Activated naive CD8-positive, alpha-beta T cell treated with anti-CD3 and anti-CD28 coated beads, Interleukin-2, amount 50 U/mL, for 24 hours (primary cell): ENCODE measurements around the gene CHST1.

Experiments
- ATAC-seq: fragments of 150-1000 bp; cut with Tn5 transposase; one replicate; pipeline ENCODE4 v1.10.0; 2021
- DNase-seq: peaks from one replicate; pipeline ENCODE4 v3.0.0; 2021
- H3K27ac Mint-ChIP-seq: one replicate; pipeline ENCODE4 v1.8.0; 2021; ENCODE audit warnings: mild to moderate bottlenecking, mixed read lengths
- H3K27me3 Mint-ChIP-seq: one replicate; pipeline ENCODE4 v1.8.0; 2021; ENCODE audit warnings: mixed read lengths
- H3K36me3 Mint-ChIP-seq: one replicate; pipeline ENCODE4 v1.8.0; 2021; ENCODE audit warnings: low read depth, mixed read lengths
- H3K4me1 Mint-ChIP-seq: one replicate; pipeline ENCODE4 v1.8.0; 2021; ENCODE audit warnings: mixed read lengths
- H3K4me3 Mint-ChIP-seq: one replicate; pipeline ENCODE4 v1.8.0; 2021; ENCODE audit warnings: mild to moderate bottlenecking, moderate library complexity, mixed read lengths
- H3K9me3 Mint-ChIP-seq: one replicate; pipeline ENCODE4 v1.8.0; 2021; ENCODE audit warnings: mixed read lengths

The CHST1 gene

DNA sequence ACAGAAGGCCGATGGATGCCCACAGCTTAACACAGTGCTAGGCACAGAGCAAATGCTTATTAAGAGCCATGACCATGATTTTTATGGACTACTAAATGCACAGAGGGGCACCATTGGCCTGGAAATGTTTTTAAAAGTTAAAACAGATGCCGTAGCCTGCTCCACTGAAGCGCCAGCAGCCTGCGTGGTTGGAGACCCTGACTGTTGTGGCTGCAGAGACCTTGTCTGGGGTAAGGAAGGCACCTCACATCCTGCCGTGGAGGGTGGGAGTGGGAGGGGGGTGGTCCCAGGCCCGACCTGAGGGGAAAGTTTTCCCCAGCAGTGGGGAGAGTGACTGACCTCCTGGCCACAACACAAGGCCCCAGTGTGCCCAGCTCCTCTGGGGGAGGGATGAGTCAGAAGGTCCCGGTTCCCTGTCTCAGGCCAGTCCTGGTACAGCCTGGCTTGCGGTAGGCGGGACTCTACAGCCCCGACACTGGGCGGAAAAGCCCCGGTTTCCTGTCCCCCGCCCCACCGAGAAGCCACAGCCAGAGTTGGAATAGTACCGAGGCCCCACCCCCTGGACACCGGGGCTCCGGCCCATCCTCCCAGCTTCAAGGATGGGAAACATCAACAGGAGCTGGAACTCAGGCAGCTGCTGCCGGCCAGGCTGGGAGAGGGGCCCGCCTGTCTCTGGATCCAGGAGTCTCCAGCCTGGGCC, 7.0 kb downstream of the CHST1 start:
- Mint-ChIP-seq H3K4me1 (peaks cover 33% of the 10 kb centered on the region), H3K9me3 (no peaks in the 10 kb centered on the region), H3K27me3 (peaks cover 54% of the 10 kb centered on the region), H3K27ac (no peak overlapping the region), H3K36me3 (no peaks in the 10 kb centered on the region), H3K4me3 (no peak overlapping the region)
- ATAC-seq (peak; percentile 76), DNase-seq (peak; percentile 61)

DNA sequence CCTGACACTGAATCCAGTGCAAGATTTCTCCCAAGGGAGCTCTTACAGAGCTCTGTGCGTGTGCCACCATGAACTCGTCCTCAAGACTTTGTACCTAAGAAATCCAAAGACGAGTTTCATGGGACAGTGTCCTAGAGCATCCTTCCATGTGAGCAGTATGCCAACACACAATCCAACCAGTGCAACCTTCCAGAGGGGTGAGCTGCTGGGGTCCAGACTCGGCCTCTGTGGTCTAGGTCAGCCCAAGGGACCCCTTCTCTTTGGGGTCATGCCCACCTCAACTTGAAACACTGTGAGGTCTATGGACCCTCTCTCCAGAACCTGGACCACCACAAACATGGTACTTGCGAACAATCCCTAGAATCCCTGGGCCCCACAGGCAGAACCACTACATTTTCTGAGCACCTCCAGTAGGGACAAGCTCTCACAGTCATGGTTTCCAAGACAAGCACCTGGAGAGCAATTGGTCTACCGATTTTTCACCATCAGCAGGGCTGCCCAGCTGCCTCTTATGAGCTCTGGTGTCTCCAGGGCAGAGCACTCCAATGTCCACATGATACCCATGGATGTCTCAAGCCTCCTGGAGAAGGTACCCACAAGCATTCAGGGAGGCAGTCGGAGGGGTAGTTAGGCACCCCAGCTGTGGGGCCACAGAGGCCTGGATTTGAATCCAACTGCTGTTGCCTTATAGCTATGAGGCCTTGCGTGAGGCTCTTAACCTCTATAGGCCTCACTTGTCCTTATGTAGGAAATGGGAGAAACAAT, 7.7 kb downstream of the CHST1 start:
- no peak for ATAC-seq
- no peak overlapping the region for H3K27ac Mint-ChIP-seq
- peaks cover 46% of the 10 kb centered on the region for H3K27me3 Mint-ChIP-seq
- H3K4me3 Mint-ChIP-seq = no peak overlapping the region
- no peak for DNase-seq
- H3K4me1 Mint-ChIP-seq = peaks cover 26% of the 10 kb centered on the region
- H3K36me3 Mint-ChIP-seq = no peaks in the 10 kb centered on the region
- no peaks in the 10 kb centered on the region for H3K9me3 Mint-ChIP-seq

DNA sequence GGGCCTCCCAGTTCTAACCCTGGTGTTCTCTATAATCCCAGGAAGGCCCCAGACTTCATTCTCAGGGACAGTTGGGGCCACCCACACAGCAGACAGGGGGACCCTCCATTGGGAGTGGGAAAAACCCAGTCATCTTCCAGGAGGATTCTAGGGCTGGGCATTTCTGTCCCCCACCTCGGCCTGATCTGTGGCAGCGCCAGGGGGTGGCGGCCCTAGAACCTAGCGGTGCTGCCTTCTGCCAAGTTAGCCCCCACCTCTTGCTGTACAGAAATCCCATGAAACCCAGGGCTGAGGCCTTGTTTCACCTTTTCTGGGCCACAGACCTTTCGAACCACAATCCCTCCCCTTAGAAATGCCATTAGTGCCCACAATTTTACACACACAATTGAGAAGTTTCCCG, 9.6 kb downstream of the CHST1 start:
- Mint-ChIP-seq H3K9me3 (no peaks in the 10 kb centered on the region), H3K4me3 (no peak overlapping the region), H3K4me1 (peaks cover 23% of the 10 kb centered on the region), H3K27ac (no peak overlapping the region), H3K27me3 (peaks cover 32% of the 10 kb centered on the region), H3K36me3 (no peaks in the 10 kb centered on the region)
- DNase-seq (no peak), ATAC-seq (no peak)

DNA sequence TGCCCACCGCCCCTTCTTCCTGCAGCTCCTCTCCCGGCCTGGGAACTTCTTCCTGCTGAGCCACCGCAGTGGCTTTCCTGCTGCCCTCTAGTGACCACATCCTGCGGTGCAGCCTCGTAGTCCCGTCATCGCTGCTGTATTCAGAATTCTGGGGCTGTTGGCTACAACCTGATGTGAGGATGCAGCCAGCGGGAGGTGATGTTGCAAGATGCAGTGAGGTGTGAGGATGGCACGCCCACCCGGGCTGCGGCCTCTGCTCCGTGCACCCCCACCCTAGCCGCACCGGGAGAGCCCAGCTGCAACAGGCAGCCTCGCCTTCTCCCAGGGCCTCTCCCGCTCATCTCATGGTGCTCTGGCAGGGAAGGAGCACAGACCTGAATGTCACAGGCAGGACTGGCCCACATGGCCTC, 10.1 kb downstream of the CHST1 start:
- Mint-ChIP-seq H3K27me3 (peaks cover 30% of the 10 kb centered on the region), H3K4me1 (peaks cover 23% of the 10 kb centered on the region), H3K27ac (no peak overlapping the region), H3K9me3 (no peaks in the 10 kb centered on the region), H3K4me3 (no peak overlapping the region), H3K36me3 (no peaks in the 10 kb centered on the region)
- DNase-seq = peak; percentile 80
- ATAC-seq = peak; percentile 37

DNA sequence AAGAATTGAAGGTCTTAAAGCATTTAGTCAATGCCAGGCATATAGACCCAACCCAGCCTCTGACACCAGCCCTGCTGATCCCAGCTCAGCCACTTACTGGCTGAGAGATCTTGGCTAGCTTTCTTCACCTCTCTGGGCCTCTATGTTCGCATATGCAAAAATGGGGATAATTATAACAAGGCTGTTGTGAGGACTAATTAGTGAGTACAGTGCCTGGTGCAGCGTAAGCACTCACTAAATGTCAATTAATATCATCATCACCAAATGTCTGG, 10.5 kb downstream of the CHST1 start:
- no peak for DNase-seq
- Mint-ChIP-seq H3K4me3 (no peak overlapping the region), H3K9me3 (no peaks in the 10 kb centered on the region), H3K36me3 (no peaks in the 10 kb centered on the region), H3K4me1 (peaks cover 23% of the 10 kb centered on the region), H3K27me3 (peaks cover 26% of the 10 kb centered on the region), H3K27ac (no peak overlapping the region)
- ATAC-seq = no peak

DNA sequence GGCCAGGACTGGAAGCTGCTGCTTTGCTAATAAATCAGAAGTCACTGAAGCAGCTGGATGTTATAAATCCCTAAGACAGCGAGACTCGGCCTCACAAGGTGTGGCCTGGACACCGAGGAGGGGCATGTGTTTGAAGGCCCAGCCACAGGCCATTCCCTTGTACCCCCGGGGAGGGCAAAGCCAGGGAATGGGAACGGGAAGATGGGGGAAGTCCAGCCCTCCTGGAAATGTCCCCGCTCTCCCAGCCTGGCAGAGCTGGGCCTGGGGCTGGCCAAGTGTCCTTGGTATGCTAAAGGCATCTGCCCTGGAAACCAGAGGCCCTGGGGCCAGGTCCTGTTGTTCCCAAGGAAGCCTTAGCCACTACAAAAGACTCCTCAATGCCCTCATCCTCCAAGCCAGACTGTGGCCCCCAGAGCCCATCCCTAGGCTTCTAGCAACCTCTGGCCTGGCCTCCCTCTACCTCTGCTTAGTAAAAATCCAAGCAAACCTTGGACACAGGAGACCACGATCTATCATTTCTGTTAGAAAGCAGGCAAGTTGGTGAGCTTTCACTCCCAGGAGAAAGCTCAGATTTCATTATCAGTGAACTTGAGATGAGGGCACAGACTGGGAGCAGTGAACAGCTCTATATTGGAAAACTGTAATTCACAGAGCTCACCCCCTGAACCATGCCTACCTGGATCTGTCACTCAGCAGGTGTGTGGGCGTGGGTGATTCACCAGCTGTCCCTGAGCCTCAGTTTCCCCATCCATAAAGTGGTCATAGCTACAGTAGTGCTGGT, 11.0 kb downstream of the CHST1 start:
- no peaks in the 10 kb centered on the region for H3K36me3 Mint-ChIP-seq
- H3K27me3 Mint-ChIP-seq = peaks cover 24% of the 10 kb centered on the region
- no peaks in the 10 kb centered on the region for H3K9me3 Mint-ChIP-seq
- DNase-seq (no peak), ATAC-seq (no peak)
- H3K27ac Mint-ChIP-seq = no peak overlapping the region
- peaks cover 23% of the 10 kb centered on the region for H3K4me1 Mint-ChIP-seq
- H3K4me3 Mint-ChIP-seq = no peak overlapping the region

DNA sequence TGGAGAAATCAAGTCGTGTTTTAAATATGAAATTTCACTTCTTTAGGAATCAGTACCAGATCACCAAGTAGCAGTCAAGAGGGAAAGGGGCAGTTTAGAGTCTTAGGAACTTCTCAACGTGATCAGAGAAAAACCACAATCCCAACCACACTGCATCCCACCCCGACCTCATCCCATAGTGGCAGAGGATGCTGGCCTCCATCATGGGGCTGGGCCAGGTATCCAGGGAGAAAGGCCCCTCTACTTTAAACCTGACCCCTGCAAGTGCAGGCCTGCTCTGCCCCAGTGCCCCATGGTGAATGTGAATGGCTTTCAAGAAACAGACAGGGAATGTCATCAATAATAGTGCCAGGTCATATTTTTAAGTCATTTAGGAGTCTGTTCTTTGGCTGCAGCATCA, 12.1 kb downstream of the CHST1 start:
- Mint-ChIP-seq H3K4me3 (no peak overlapping the region), H3K4me1 (peaks cover 22% of the 10 kb centered on the region), H3K9me3 (no peaks in the 10 kb centered on the region), H3K36me3 (no peaks in the 10 kb centered on the region), H3K27ac (no peak overlapping the region), H3K27me3 (peaks cover 17% of the 10 kb centered on the region)
- no peak for DNase-seq
- ATAC-seq = no peak

DNA sequence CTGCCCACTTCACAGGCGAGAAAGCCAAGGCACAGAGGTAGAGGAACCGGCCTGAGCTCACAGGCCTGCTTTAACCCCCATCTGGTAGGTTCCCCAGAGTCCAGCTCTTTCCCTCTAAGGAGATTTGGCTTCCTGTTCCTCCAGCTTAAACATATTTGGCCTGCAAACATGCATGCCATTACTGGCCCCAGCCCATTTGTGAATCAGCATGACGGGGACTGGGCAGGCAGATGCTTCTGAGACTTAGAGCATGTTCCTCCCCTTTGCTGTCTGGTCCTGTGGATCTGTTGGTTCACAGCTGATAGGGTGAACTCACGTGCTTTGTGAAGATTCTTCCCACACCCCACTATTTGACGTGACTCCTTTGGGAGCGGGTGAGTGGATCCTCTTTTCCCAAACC, 12.6 kb downstream of the CHST1 start:
- H3K27me3 Mint-ChIP-seq = peaks cover 17% of the 10 kb centered on the region
- no peaks in the 10 kb centered on the region for H3K9me3 Mint-ChIP-seq
- H3K36me3 Mint-ChIP-seq = no peaks in the 10 kb centered on the region

DNA sequence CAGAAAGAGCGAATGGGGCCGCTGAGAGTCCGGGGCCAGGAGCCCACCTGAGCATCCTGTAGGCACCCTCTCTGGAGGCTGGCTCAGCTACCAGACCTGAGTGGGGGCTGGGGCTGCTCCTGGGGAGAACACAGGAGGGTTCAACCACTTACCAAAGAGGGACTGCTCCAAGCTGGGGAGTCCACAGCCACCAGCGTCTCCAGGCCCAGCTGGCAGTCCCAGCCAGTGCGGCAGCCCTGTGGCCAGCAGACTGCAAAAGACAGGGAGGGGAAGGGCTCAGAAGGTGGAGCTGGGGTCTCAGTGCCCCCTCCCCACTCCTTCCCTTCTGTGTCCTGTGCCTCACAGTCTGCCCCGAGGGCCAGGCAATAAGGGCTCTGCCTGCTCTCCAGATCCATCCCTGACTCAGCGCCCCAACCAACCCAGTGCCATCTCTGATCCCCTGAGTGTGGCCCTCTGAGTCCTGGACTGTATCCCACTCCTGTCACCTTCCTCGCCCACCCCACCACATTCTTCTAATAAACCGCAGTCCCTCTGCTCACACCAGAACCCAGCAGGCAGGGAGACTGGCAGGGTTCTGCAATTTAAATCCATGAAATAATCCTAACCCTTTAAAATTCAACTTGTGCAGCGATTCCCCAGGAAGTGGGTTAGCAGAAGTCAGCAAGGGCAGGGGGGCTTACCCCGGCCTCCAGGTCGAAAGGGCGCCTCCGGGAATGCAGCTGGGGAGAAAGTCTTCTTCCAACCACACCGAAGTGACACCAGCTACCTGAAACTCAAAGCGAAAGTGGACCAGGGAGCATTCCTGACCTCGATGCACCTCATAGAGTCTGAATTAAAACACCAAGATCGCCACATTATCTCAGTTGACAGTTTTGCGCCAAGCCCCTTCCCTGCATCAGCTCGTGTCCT, 13.3 kb downstream of the CHST1 start:
- Mint-ChIP-seq H3K9me3 (no peaks in the 10 kb centered on the region), H3K4me1 (peaks cover 20% of the 10 kb centered on the region), H3K27me3 (peaks cover 15% of the 10 kb centered on the region), H3K27ac (no peak overlapping the region), H3K36me3 (no peaks in the 10 kb centered on the region), H3K4me3 (no peak overlapping the region)
- no peak for ATAC-seq
- DNase-seq = no peak

More for the DNA sequence above, 12.6 kb downstream of the CHST1 start:
- ATAC-seq = no peak
- Mint-ChIP-seq H3K4me1 (peaks cover 17% of the 10 kb centered on the region), H3K27ac (no peak overlapping the region), H3K4me3 (no peak overlapping the region)
- DNase-seq = no peak

DNA sequence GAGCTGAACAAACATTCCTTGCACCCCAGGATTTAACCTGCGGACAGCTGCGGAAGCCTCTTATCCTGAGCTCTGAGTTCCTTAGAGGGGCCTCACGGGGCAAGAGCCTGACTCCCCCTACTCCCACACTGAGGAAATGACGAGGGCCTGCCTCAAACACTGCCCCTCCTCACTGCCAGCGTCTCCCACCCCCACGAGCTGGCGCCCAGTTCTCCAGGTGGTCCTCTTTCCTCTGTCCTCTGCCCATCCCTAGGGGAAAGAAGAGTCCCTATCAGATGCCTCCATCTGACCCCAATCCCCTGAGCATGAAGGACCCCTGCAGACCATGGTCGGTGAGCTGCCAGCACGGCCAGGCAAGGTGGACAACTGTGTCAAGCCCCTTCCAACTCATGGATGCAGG, 14.3 kb downstream of the CHST1 start:
- peaks cover 9% of the 10 kb centered on the region for H3K27me3 Mint-ChIP-seq

DNA sequence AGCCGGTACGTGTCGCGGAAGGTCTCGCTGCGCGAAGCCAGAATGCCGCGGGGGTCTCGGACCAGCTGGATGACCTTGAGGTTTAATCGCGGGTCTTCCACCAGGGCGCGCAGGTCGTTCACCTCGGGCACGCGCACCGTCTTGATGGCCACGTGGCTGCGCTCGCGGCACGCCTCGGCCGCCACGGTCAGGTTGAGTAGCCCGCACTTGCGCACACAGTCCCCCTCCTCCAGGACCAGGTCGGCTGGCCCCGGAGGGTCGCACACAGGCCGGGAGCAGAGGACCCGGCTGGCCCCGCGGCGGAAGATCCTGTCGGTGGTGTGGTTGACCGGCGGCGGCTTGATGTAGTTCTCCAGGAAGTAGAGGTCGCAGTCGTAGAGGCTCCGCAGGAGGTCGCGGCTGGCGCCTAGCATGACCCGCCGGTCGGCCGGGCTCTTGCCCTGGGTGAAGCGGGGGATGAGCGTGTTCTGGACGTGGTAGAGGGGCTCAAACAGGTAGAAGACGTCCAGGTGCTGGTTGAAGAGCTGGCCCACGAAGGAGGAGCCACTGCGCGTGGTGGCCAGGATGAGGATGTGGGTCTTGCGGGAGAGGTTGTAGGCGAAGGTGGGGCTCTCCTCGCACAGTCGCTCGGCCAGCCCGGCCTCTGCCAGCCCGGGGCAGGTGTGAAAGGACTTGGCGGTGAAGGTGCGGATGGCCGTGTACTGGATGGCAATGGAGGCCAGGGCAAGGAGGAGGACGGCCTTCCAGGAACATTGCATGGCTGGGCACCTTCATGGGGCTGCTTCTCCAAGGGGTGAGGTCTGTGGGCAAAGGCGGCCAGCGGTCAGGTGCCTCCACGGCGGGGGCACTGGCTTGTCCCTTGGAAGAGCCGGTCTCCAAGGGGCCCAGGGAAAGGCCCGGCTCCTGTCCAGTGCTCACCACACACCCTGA, 15.0 kb downstream of the CHST1 start:
- DNase-seq (no peak), ATAC-seq (no peak)
- Mint-ChIP-seq H3K4me3 (no peak overlapping the region), H3K9me3 (no peaks in the 10 kb centered on the region), H3K4me1 (peaks cover 14% of the 10 kb centered on the region), H3K36me3 (no peaks in the 10 kb centered on the region), H3K27me3 (peaks cover 6% of the 10 kb centered on the region), H3K27ac (no peak overlapping the region)

More for the DNA sequence above, 14.3 kb downstream of the CHST1 start:
- no peaks in the 10 kb centered on the region for H3K9me3 Mint-ChIP-seq
- peaks cover 22% of the 10 kb centered on the region for H3K4me1 Mint-ChIP-seq
- H3K27ac Mint-ChIP-seq = no peak overlapping the region
- no peak for ATAC-seq
- no peak for DNase-seq
- no peak overlapping the region for H3K4me3 Mint-ChIP-seq
- H3K36me3 Mint-ChIP-seq = no peaks in the 10 kb centered on the region

DNA sequence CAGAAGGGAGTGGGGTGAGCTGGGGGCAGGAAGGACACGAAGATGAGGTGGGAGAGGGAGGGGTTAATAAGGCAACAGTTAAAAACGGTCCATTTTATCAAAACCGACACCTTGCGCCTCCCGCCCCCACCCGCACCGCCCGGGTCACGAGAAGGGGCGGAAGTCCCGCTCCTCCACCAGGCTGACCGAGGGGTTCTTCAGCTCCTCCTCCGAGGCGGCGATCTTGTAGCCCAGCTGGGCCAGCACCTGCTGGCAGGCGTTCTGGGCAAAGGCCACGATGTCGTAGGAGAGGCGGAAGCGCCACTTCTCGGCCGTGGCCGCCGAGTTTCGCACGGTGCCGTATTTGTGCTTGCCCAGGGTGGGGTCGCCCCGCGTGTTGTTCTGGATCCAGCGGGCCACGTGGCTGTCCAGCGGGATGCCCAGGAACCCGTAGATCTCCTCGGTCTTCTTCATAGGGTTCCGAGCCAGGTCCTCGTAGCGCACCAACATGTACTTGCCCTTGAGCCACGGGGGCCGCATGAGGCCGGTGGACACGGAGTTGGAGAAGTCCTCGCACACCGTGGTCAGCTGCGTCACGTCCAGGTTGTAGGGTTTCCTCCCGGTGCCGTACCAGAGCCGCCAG, 15.8 kb downstream of the CHST1 start:
- H3K27ac Mint-ChIP-seq = no peak overlapping the region
- no peaks in the 10 kb centered on the region for H3K9me3 Mint-ChIP-seq
- peaks cover 9% of the 10 kb centered on the region for H3K4me1 Mint-ChIP-seq
- DNase-seq (no peak), ATAC-seq (no peak)
- H3K36me3 Mint-ChIP-seq = no peaks in the 10 kb centered on the region
- peaks cover 6% of the 10 kb centered on the region for H3K27me3 Mint-ChIP-seq
- H3K4me3 Mint-ChIP-seq = no peak overlapping the region

DNA sequence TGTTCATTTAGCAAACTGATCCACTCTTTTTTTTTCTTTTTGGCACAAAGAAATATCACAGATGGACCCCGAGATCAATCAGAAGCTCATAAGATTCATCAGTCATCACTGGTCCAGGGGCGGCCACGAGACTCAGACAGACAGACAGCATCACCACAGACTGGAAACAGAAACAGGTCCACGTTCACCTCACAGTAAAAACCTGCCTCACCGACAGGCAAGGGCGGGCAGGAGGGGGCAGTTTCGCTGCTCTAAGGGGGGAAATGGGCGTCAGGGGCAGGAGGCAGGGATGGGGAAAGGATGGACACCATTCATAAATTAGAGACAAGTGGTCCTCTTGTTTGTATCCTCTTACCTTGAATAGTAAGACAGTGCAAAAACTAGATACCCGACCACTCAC, 16.5 kb downstream of the CHST1 start:
- H3K27me3 Mint-ChIP-seq = peaks cover 6% of the 10 kb centered on the region
- no peak overlapping the region for H3K27ac Mint-ChIP-seq
- H3K9me3 Mint-ChIP-seq = no peaks in the 10 kb centered on the region
- no peak for ATAC-seq
- H3K4me1 Mint-ChIP-seq = peaks cover 9% of the 10 kb centered on the region
- no peaks in the 10 kb centered on the region for H3K36me3 Mint-ChIP-seq
- H3K4me3 Mint-ChIP-seq = no peak overlapping the region
- no peak for DNase-seq
